Ishikawa (cell line): Measurements from ENCODE around the gene DNAJC17.

Experiments
- CEBPB ChIP-seq: IDR thresholded peaks from 2 replicates; pipeline ENCODE4 v1.6.1; 2012
- CREB1 ChIP-seq: IDR thresholded peaks from 2 replicates; pipeline ENCODE4 v1.6.1; 2012; ENCODE audit warnings: low read depth
- EP300 ChIP-seq: IDR thresholded peaks from 2 replicates; pipeline ENCODE4 v1.6.1; 2012; ENCODE audit warnings: borderline replicate concordance
- FOXM1 ChIP-seq: IDR thresholded peaks from 2 replicates; pipeline ENCODE4 v1.6.1; 2012; ENCODE audit warnings: low read depth, borderline replicate concordance
- RAD21 ChIP-seq: IDR thresholded peaks from 2 replicates; pipeline ENCODE4 v1.6.1; 2012; ENCODE audit warnings: low read depth
- YY1 ChIP-seq: IDR thresholded peaks from 2 replicates; pipeline ENCODE4 v1.6.1; 2012; ENCODE audit warnings: low read depth

- TF ChIP-seq YY1, result no peak
- no peak for TF ChIP-seq CREB1
- TF ChIP-seq FOXM1, result no peak
- TF ChIP-seq EP300, result no peak
- TF ChIP-seq RAD21, result no peak
- TF ChIP-seq CEBPB, result no peak
Observed at GRCh38 chr15:40792394-40792793, 14.9 kb downstream of the DNAJC17 start.
